NCI-H82 treated with DMSO at 0.1 percent for 48 hours (cell line): Measurements from ENCODE around the gene ZNF77.
"Not testable (repeated sequence)": the region's sequence is repeated elsewhere in the genome, so short reads cannot be mapped to it uniquely, and the experiment has no call there.

Source experiments
- DNase-seq: peaks from one replicate; lab custom pipeline; 2025; ENCODE audit not compliant: unreplicated experiment; lab: John Stamatoyannopoulos, UW

The ZNF77 gene

DNA sequence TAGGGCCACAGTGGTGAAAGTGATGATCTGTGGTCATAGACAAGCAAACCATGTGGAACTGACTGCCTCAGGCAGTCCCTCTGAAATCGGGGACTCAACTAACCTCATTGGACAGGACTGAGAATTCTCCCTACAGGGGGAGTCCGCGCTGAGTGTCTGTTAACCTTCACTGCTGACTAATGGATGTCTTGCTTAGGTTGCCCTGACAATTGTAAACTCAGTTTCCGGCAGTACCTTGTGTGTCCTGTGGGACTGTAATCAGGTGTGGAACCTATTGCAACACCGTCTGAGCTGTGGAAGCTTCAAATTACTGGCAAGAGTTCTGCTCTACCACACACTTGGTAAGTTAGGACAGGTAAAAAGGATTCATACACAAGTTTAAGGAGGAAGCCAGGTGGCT, 21.8 kb downstream of the ZNF77 start:
- DNase-seq = no peak

DNA sequence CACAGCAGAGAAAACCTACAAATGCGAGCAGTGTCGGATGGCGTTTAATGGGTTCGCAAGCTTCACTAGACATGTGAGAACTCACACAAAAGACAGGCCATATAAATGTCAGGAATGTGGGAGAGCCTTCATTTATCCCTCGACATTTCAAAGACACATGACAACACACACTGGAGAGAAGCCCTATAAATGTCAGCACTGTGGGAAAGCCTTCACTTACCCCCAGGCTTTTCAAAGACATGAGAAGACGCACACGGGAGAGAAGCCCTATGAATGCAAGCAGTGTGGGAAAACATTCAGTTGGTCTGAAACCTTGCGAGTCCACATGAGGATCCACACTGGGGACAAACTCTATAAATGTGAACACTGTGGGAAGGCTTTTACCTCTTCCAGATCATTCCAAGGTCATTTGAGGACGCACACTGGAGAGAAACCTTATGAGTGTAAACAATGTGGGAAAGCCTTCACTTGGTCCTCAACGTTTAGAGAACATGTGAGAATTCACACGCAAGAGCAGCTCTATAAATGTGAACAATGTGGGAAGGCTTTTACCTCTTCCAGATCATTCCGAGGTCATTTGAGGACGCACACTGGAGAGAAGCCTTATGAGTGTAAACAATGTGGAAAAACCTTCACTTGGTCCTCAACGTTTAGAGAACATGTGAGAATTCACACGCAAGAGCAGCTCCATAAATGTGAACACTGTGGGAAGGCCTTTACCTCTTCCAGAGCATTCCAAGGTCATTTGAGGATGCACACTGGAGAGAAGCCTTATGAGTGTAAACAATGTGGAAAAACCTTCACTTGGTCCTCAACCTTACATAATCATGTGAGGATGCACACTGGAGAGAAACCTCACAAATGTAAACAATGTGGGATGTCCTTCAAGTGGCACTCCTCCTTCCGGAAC, 27.2 kb downstream of the ZNF77 start:
- DNase-seq = no peak

DNA sequence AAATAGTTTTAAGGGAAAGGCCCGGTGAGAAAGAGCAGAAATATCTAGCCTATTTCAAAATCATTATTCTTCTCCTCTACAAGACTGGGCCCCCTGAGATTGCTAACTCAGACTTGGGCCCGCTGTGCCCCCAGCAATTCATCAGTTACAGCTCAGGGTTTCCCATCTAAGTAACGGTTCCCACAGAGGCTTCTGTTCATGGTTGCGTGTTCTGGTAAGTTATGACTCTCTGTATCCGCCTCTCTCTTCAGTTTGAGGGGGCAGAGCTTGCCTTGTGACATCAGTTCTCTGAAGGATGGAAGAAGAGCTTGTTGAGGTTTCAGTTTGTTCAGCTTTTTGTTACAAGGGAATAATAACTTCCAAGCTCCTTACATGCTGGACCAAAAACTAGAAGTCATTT, 32.5 kb downstream of the ZNF77 start:
- no peak for DNase-seq

DNA sequence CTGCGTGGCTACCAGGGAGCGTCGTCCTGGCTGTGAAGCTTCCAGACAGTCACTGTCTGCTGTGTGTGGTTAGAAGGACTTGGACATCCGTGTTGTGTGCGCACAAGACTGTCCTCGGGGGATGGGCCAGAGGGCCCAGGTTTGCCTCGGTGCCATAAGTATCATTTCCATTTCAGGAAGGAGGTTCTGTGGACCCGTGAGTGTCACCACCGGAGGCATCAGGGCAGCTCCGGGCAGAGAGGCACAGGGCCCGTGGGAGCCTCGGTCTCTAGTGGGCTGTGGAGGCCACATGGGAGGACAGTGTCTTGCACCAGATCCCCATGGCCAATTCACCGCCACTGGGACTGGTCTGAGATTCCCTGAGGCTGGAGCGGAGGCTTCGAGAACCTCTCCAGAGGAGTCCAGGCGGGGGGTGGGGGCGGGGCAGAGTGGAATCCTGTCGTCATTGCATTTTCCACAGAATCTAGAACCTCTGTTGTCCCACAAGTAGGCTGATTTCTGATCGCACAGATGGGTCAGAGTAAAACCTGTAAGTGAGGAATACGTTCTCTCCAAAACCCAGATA, 38.1 kb downstream of the ZNF77 start:
- no peak for DNase-seq

DNA sequence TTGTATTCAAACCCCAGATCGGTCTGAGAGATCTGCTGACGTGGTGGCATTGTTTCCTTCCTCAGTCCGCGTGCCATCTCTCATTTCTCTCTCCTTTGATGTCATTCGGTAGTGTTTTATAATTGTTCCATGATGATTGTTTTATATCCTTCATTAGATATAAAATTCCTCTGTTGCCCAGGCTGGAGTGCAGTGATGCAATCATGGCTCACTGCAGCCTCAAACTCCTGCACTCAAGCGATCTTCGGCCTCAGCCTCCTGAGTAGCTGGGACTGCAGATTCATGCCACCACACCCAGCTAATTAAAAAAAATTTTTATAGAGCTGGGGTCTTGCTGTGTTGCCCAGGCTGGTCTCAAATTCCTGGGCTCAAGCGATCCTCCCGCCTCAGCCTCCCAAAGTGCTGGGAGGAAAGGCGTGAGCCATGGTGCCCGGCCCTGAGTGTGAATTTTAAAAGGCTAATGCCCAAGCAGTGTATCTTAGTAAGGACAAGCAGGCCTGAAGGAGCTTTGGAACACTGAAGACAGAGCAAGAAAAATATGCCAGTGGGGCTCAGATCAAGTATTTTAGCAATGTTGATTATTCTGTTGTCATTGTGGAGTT, 38.8 kb downstream of the ZNF77 start:
- DNase-seq = no peak

DNA sequence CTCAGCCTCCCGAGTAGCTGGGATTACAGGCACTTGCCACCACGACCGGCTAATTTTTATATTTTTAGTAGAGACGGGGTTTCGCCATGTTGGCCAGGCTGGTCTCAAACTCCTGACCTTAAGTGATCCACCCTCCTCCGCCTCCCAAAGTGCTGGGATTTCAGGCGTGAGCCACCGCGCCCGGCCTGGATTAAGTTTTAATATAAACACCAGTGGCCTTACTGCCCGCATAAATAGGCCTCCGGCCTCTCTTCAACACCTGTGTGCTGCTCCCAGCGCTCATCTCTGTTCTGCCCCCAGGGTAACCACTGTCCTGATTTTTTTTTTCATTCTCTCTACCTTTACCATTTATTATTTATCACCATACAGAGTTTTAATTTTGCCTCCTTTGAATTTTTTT, 41.4 kb downstream of the ZNF77 start:
- DNase-seq = not testable (repeated sequence)

DNA sequence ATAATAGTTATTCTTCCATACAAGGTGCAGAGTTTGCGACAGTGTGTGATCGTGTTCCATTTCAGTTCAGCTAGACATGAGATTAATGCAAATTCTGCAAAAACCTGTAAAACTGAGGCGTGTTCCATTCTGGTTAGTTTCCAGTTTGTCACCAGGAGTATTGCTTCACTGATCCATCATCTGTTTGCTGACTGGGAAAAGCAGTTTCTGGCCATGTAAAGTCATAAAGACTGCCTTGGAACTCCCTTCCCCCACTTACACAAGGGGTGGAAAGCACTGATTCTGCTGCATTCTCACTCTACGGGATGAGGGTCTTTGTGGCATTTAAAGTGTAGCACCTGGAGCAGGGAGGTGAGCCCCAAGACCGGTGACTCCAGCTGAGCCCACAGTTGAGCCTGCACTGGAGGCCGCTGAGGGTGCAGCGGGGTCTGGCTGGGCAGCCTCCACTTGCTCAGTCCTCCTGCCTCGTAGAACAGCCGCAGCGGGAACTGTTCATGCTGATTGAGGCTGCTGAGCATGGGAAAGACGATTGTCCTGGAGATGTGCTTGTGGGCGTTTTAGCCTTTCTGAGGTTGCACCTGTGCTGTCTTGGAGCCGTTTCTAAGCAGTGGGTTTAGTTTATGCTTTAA, 42.1 kb downstream of the ZNF77 start:
- DNase-seq = no peak

DNA sequence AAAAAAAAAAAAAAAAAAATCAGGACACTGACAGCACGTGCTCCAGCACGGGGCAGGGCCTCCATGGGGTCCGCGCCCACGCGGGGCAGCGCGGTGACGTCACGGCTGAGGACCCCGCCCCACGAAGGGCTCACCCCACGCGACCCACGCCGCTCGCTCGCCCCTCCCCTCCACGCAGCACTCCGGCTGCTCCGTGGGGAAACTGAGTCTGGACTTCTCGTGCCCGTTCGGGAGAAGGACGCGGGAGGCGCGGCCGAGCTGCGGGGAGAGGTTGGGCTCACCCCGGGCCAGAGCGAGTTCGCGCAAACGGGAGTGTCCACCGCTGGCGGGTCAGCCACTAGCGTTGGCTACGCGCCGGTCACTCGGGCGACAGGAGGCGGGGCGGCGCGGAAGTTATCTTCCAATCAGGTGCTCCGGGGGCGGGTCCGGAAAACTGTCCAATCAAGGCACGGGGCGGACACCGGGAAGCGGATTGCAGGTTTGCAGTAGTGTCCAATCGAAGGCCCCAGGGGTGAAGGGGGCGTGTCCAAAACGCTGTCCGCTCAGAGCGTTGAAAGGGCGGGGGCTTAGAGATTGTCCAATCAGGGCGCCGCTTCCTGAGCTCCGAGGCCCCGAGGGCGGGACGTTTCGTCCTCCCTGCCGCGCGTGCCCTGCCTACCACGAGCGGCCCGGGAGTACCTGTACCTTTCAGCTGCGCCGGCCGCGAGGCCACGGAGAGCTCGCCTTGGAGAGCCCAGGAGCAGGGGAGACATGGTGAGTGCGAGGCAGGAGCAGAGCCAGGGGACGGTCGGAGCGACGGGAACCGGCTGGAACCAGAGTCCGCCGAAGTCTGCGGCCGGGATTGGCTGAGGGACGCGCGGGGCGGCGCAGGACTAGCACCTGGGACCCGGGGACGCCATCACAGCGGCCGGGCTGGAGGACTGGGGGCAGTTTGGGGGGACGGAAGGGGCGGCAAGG, 44.2 kb downstream of the ZNF77 start, which contains the start of gene ZNF57:
Gene ZNF57, plus strand, starts transcription at position 633 of the 957 bp plus-strand sequence. Its CDS starts 118 bp downstream, at position 751.
- DNase-seq = peak; percentile 88

DNA sequence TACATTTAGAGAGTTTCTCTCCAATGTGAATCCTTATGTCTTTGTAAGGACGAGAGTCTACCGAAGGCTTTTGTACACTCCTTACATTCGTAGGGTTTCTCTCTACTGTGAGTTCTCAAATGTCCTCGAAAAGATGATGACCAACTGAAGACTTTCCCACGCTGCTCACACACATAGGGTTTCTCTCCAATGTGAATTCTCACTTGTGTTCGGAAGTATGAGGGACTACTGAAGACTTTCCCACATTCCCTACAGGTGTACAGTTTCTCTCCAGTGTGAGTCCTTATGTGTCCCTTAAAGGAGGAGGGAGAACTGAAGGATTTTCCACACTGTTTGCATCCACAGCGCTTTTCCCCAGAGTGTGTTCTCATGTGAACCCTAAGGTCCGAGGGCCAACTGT, 48.1 kb downstream of the ZNF77 start:
- DNase-seq = no peak

DNA sequence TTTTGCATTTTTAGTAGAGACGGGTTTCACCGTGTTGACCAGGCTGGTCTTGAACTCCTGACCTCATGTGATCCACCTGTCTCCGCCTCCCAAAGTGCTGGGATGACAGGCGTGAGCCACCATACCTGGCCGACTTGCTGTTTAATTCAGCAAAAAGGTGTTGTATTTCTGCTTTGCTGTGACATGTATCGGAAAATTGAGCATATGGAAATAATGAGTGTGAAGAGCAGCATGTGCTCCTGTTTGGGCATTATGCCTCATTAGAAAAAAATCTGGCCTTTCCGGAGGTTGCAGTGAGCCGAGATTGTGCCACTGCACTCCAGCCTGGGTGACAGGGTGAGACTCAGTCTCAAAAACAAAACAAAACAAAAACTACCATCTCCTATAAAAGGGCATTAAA, 54.2 kb downstream of the ZNF77 start:
- DNase-seq = not testable (repeated sequence)

DNA sequence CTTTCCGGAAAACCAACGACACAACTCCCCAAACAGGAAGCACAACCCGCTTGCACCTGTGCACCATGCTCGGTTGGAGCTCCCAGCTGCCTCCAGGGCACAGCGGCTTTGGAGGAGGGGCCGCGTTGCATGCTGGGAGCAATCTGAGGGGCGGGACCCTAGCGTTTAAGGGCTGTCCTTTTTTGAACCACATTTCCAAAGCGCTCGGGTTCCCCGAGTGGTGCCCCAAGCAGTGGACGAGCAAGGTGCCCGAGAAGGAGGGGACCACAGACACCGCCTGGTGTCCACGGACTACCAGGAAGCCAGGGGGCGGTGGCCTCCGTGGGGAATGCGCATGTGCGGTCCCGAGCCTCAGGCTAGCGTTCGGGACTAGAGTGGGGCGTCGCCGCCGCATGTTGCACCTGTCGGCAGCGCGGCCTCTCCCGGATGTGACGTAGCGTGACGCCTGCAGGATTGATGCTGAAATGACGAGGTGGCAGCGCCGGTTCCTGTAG, 56.0 kb downstream of the ZNF77 start:
- no peak for DNase-seq

DNA sequence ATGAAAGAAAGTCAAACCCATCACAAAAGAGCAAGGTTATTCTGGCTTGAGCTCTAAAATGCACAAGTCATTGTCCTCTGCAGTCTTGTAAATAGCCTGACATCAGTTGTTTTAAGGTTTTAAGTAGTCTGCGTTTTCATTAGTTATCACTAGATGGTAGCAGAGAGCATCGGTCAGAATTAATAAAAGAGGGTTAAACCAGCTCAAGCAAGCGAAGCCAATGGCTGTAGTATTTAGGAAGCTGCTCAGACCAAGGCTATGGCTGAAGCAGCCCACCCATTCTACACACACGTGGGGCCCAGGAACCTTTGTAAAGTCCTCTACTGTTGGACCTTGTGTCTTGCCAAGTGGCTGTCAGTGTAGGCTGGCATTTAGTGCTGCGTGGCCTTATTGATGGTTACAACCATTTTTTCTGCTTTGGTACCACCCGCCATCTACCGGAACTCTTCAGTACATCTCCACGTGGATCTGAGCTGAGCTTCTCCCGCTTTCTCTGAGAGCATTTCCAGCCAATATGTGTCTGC, 57.3 kb downstream of the ZNF77 start:
- peak; percentile 35 for DNase-seq

DNA sequence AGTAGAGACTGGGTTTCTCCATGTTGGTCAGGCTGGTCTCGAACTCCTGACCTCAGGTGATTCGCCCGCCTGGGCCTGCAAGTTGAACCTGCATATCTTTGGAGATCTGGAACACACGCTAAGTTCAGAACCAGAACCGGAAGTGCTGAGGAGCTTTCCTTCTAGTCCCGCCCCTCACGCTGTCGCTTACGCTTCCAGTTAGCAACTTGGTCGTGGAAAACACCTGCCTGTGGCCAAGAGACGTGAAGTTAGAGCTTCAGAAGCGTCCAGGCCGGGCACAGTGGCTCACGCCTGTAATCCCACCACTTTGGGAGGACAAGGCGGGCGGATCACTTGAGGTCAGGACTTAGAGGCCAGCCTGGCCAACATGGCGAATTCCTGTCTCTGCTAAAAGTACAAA, 59.0 kb downstream of the ZNF77 start:
- DNase-seq = no peak

DNA sequence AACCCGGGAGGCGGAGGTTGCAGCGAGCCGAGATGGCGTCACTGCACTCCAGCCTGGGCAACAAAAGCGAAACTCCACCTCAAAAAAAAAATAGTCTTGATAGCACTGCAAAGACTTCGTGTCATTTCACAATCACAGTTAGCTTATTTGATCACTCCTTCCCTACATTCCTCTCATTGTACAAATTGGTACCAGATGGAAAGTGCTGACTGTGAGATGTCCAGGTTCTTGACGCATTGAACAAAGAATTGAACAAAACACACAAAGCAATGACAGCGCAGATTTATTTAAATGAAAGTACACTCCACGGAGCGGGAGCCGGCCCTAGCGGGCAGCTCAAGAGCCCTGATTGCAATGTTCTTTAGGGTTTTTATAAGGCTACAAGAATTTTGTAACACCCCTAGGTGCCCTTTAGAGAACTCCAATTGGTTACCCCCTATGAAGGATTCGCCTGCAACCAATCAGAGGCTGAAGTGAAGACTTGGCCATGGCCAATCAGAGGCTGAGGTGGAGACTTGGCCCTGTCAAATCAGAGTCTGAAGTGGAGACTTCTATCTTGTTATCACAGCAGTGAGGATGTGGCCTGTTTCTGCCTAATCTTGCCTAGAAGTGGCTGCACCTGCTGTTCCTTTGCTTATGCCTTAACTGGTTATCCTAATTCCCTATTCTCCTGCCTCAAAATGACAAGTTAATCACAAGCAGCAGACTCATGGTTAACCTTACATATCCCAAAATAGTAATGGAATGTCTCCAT, 60.9 kb downstream of the ZNF77 start:
- no peak for DNase-seq
